CD4-positive, alpha-beta T cell (primary cell): Measurements from ENCODE around the gene FYCO1. TPM values are rescaled to one million over a fixed set of nuclear protein-coding genes. Genes with fewer than 3 reads are reported as not detected.
"Not testable (repeated sequence)": the region's sequence is repeated elsewhere in the genome, so short reads cannot be mapped to it uniquely, and the experiment has no call there.

Experiments
- ATAC-seq: fragments of 200-7000 bp; cut with Tn5 transposase; one replicate; pipeline ENCODE4 v1.10.0; 2022; ENCODE audit warnings: mild to moderate bottlenecking; ENCODE audit not compliant: poor library complexity
- CTCF ChIA-PET: fragments of 350-600 bp; sonication (Branson Sonifier 250); formaldehyde crosslinking; loops from one replicate; lab custom pipeline; 2021; ENCODE audit warnings: antibody characterized with exemption, inconsistent platforms; lab: Charles Lee
- POLR2A ChIA-PET: fragments of 350-600 bp; sonication (Branson Sonifier 250); formaldehyde crosslinking; loops from one replicate; lab custom pipeline; 2021; ENCODE audit warnings: antibody characterized with exemption, inconsistent platforms; lab: Charles Lee
- DNase-seq, 14 experiments: peaks; one replicate each; pipeline ENCODE4 v3.0.0-alpha.2; 2013 to 2020; ENCODE audit warnings: mixed read lengths in 2 of 14
- H3K27ac ChIP-seq, 2 donors: one replicate each; pipeline versions ENCODE4 v1.5.1 to v1.7.0; 2013; ENCODE audit warnings: low read length in 2 of 2, low read depth in 1 of 2, mild to moderate bottlenecking in 1 of 2
- H3K27me3 ChIP-seq, 2 experiments: 1 replicate in 1 of 2; 2 replicates in 1 of 2; pipeline versions ENCODE4 v1.6.1 to v1.7.0; 2013; ENCODE audit warnings: low read length in 2 of 2, control low read depth in 1 of 2, mild to moderate bottlenecking in 1 of 2, moderate library complexity in 1 of 2; ENCODE audit not compliant: insufficient read depth in 2 of 2, control insufficient read depth in 1 of 2
- H3K36me3 ChIP-seq: one replicate; pipeline ENCODE4 v1.6.1; 2013; ENCODE audit warnings: low read length, control low read depth; ENCODE audit not compliant: insufficient read depth
- H3K4me1 ChIP-seq: one replicate; pipeline ENCODE4 v1.6.1; 2013; ENCODE audit warnings: low read length, control low read depth; ENCODE audit not compliant: insufficient read depth
- H3K4me3 ChIP-seq: one replicate; pipeline ENCODE4 v1.5.1; 2013; ENCODE audit warnings: mild to moderate bottlenecking, low read length, moderate library complexity
- H3K9me3 ChIP-seq, 2 experiments: 1 replicate in 1 of 2; 2 replicates in 1 of 2; pipeline versions ENCODE4 v1.6.1 to v1.7.0; 2013; ENCODE audit warnings: low read length in 2 of 2, mild to moderate bottlenecking in 2 of 2, control low read depth in 1 of 2, moderate library complexity in 1 of 2; ENCODE audit not compliant: control insufficient read depth in 1 of 2, insufficient read depth in 1 of 2
- H3K27ac Mint-ChIP-seq: one replicate; pipeline ENCODE4 v1.8.0; 2020; ENCODE audit warnings: mixed read lengths
- H3K27me3 Mint-ChIP-seq: one replicate; pipeline ENCODE4 v1.8.0; 2021; ENCODE audit warnings: mixed read lengths
- H3K36me3 Mint-ChIP-seq: one replicate; pipeline ENCODE4 v1.8.0; 2021; ENCODE audit warnings: low read depth, mixed read lengths
- H3K4me1 Mint-ChIP-seq: one replicate; pipeline ENCODE4 v1.8.0; 2021; ENCODE audit warnings: low read depth, mixed read lengths
- H3K4me3 Mint-ChIP-seq: one replicate; pipeline ENCODE4 v1.8.0; 2020; ENCODE audit warnings: mild to moderate bottlenecking, mixed read lengths
- H3K9me3 Mint-ChIP-seq: one replicate; pipeline ENCODE4 v1.8.0; 2020; ENCODE audit warnings: mixed read lengths
- CTCF ChIP-seq: fragments of 200-600 bp; IDR thresholded peaks from one replicate; pipeline ENCODE4 v1.8.0; 2022; ENCODE audit warnings: antibody characterized with exemption, mild to moderate bottlenecking
- intact Hi-C, 2 experiments: fragments of 100-400 bp; cut with DNase I in 1 of 2; cut with micrococcal nuclease in 1 of 2; formaldehyde crosslinking; loops; one replicate each; pipeline versions ENCODE4 v1.15.1 to v1.9.0; 2023 to 2025; cut with DNase I, micrococcal nuclease
- total RNA-seq, 174 experiments: library from RNA in 2 of 174; stranded (reverse) in 2 of 174; gene quantifications; one replicate each; pipeline ENCODE4 v1.2.3 and lab custom pipeline; 2021 to 2026

FYCO1 gene
- total RNA-seq, 2 experiments from 2014 or later = 17.4 to 20.1 TPM

- Histone ChIP-seq H3K4me3 (no peak overlapping the region), H3K9me3 (no peaks in the 10 kb centered on the region), H3K36me3 (no peaks in the 10 kb centered on the region), H3K27ac (no peak overlapping the region), H3K27me3 (no peaks in the 10 kb centered on the region), H3K4me1 (no peaks in the 10 kb centered on the region)
- Mint-ChIP-seq H3K9me3 (no peaks in the 10 kb centered on the region), H3K4me1 (no peaks in the 10 kb centered on the region), H3K27me3 (no peaks in the 10 kb centered on the region), H3K36me3 (no peaks in the 10 kb centered on the region), H3K4me3 (no peak overlapping the region), H3K27ac (no peak overlapping the region)
- intact Hi-C loops = no loop called here
- ATAC-seq = no peak
- DNase-seq = no peak
- TF ChIP-seq CTCF = no peak
- POLR2A ChIA-PET = no interaction called here
- CTCF ChIA-PET = no interaction called here
Observed at GRCh38 chr3:46007280-46007679, 11.7 kb upstream of the FYCO1 start.

GRCh38 chr3:46006238-46007032 is 10.8 kb upstream of the FYCO1 start:
- DNase-seq (no peak), ATAC-seq (no peak)
- no peaks in the 10 kb centered on the region for H3K4me1 Mint-ChIP-seq
- no peak overlapping the region for H3K4me3 Mint-ChIP-seq
- no peaks in the 10 kb centered on the region for H3K27me3 ChIP-seq
- ChIA-PET POLR2A (no interaction called here), CTCF (no interaction called here)
- TF ChIP-seq CTCF = no peak
- H3K27ac Mint-ChIP-seq = no peak overlapping the region
- H3K4me3 ChIP-seq = no peak overlapping the region
- intact Hi-C loops = no loop called here
- no peaks in the 10 kb centered on the region for H3K9me3 ChIP-seq
- H3K4me1 ChIP-seq = no peaks in the 10 kb centered on the region
- H3K36me3 ChIP-seq = no peaks in the 10 kb centered on the region
- H3K36me3 Mint-ChIP-seq = no peaks in the 10 kb centered on the region
- no peak overlapping the region for H3K27ac ChIP-seq
- H3K27me3 Mint-ChIP-seq = no peaks in the 10 kb centered on the region
- H3K9me3 Mint-ChIP-seq = no peaks in the 10 kb centered on the region

GRCh38 chr3:46003706-46004105 is 8.1 kb upstream of the FYCO1 start:
- POLR2A ChIA-PET, H3K4me1 ChIP-seq, H3K4me3 ChIP-seq, H3K27ac ChIP-seq, H3K36me3 ChIP-seq, ATAC-seq, intact Hi-C loops, H3K4me1 Mint-ChIP-seq, H3K9me3 ChIP-seq, DNase-seq, H3K27me3 ChIP-seq, H3K27ac Mint-ChIP-seq, H3K9me3 Mint-ChIP-seq, H3K4me3 Mint-ChIP-seq, H3K27me3 Mint-ChIP-seq, H3K36me3 Mint-ChIP-seq, CTCF ChIA-PET: not testable (repeated sequence)

GRCh38 chr3:46001178-46001577 is 5.6 kb upstream of the FYCO1 start:
- Histone ChIP-seq H3K36me3 (no peaks in the 10 kb centered on the region), H3K4me3 (no peak overlapping the region), H3K27ac (no peak overlapping the region), H3K4me1 (peaks cover 4% of the 10 kb centered on the region), H3K9me3 (no peaks in the 10 kb centered on the region), H3K27me3 (no peaks in the 10 kb centered on the region)
- POLR2A ChIA-PET = no interaction called here
- intact Hi-C loops = no loop called here
- H3K27ac Mint-ChIP-seq = no peak overlapping the region
- peaks cover 8% of the 10 kb centered on the region for H3K4me1 Mint-ChIP-seq
- ATAC-seq = no peak
- no peaks in the 10 kb centered on the region for H3K27me3 Mint-ChIP-seq
- CTCF ChIA-PET = no interaction called here
- TF ChIP-seq CTCF = no peak
- no peaks in the 10 kb centered on the region for H3K36me3 Mint-ChIP-seq
- H3K4me3 Mint-ChIP-seq = no peak overlapping the region
- DNase-seq = no peak
- H3K9me3 Mint-ChIP-seq = no peaks in the 10 kb centered on the region
